GM06990 (cell line): ENCODE data around the gene FHIT.

Experiments
- DNase-seq: peaks from one replicate; pipeline ENCODE4 v3.0.0-alpha.2; 2011; ENCODE audit not compliant: insufficient read length; ENCODE audit errors: extremely low read depth
- H3K27me3 ChIP-seq: replicated peaks from 2 replicates; pipeline ENCODE4 v1.6.0; 2011; ENCODE audit warnings: low read length; ENCODE audit not compliant: control insufficient read depth, insufficient read depth
- H3K36me3 ChIP-seq: 2 replicates; pipeline ENCODE4 v1.5.1; 2011; ENCODE audit warnings: low read length; ENCODE audit not compliant: control insufficient read depth, insufficient read depth
- H3K4me3 ChIP-seq: replicated peaks from 2 replicates; pipeline ENCODE4 v1.5.1; 2011; ENCODE audit warnings: low read depth, mild to moderate bottlenecking, control low read depth, low read length
- TF ChIP-seq, protein P1 (sequence below): IDR thresholded peaks from 2 replicates; pipeline ENCODE4 v1.5.1; 2011; ENCODE audit warnings: low read length, control low read depth, mild to moderate bottlenecking, inconsistent platforms; ENCODE audit not compliant: insufficient read depth, poor library complexity, severe bottlenecking

Gene FHIT

GRCh38 chr3:59816312-59816711 is 1434.9 kb downstream of the FHIT start:
- H3K4me3 ChIP-seq = no peak overlapping the region
- H3K27me3 ChIP-seq = no peaks in the 10 kb centered on the region; the same call in 1 of the 2 replicates
- TF ChIP-seq, protein P1, sequence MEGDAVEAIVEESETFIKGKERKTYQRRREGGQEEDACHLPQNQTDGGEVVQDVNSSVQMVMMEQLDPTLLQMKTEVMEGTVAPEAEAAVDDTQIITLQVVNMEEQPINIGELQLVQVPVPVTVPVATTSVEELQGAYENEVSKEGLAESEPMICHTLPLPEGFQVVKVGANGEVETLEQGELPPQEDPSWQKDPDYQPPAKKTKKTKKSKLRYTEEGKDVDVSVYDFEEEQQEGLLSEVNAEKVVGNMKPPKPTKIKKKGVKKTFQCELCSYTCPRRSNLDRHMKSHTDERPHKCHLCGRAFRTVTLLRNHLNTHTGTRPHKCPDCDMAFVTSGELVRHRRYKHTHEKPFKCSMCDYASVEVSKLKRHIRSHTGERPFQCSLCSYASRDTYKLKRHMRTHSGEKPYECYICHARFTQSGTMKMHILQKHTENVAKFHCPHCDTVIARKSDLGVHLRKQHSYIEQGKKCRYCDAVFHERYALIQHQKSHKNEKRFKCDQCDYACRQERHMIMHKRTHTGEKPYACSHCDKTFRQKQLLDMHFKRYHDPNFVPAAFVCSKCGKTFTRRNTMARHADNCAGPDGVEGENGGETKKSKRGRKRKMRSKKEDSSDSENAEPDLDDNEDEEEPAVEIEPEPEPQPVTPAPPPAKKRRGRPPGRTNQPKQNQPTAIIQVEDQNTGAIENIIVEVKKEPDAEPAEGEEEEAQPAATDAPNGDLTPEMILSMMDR = no peak
- DNase-seq = no peak
- H3K36me3 ChIP-seq = no peaks in the 10 kb centered on the region

DNA sequence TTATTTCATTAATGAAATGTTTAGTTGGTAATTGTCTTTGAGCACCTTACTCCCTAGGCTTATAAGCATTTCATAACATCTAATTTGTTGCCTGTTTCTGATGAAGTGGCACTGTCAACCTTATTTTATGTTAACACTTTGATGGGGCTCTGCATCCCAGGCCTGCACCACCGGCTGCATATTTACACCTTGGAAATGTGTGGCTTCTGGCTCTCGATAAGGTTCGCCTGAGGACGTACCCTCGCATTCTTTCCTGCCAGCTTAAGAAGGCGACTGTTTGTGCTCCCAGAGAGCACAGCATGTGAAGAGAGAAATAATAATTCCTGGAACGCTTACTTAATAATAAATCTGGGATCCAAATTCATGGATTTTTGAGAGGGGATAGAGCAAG is 1438.1 kb downstream of the FHIT start:
- Histone ChIP-seq H3K27me3 (no peaks in the 10 kb centered on the region; the same call in none of the 2 replicates), H3K36me3 (no peaks in the 10 kb centered on the region), H3K4me3 (no peak overlapping the region)
- DNase-seq = no peak
- TF ChIP-seq, protein P1 = no peak

DNA sequence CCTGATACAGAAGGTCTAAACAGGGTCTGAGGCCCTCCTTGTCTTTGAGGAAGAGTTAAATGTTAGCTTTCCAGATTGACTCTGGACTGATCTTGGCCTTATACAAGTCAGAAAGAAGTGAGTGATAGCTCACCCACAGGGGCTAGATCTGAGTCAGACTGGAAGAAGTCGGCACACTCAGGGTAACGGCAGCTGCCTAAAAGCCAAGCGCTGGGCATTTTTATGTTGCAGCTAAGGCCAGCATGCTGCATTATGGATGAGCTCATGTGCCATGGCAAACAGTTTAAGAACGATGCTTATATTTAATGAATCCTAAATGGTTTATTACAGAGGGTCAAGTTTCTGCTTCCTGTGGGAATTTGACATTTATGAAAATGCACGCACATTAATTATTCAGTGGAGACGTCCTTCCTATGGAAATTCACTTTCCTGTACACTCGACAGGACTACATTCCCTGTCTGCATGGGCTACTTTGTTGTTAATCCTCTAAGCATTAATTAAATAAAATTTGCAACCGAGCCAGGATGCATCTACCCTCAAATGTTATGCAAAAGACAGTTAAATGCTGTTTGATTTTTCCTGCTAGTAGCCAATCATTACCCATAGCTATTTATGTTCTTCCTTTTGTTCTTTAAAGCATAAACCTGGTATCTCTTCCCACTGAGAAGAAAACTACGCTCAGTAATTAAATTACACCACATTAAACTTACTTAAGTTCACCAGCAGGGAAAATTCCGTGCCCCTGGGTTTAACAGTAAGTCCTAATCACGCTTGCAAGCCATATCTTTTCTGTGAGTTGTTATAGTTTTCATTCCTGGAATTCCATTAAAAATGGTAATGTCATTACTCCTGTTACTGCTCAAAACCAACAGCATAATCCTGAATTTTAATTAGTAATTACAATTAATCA is 1438.8 kb downstream of the FHIT start:
- TF ChIP-seq, protein P1 = no peak
- no peak for DNase-seq
- no peaks in the 10 kb centered on the region for H3K36me3 ChIP-seq
- H3K27me3 ChIP-seq = no peaks in the 10 kb centered on the region; the same call in none of the 2 replicates
- no peak overlapping the region for H3K4me3 ChIP-seq

- TF ChIP-seq, protein P1 = no peak
- H3K27me3 ChIP-seq = no peaks in the 10 kb centered on the region; the same call in none of the 2 replicates
- H3K36me3 ChIP-seq = no peaks in the 10 kb centered on the region
- H3K4me3 ChIP-seq = no peak overlapping the region
- DNase-seq = no peak
These were observed 1440.1 kb downstream of the FHIT start for GRCh38 chr3:59811160-59811559.

DNA sequence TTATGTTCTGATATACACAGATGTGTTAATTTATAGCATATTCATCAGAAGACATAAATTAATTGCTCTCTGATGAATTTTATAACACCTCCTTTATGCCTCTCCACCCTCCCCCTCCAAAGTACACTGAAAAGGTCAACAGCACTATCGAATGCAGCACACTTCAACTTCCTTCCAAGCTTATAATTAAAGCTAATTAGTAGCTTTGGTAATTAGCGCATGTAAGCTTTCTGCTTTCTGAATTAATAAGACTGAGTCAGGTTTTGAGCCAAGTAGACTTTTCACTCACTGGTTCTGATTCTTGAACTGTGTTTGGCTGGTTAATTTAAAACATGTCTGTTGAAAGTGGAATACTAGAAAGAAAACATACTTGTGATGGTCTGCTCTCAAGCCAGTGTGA is 1440.6 kb downstream of the FHIT start:
- no peak for DNase-seq
- no peaks in the 10 kb centered on the region for H3K36me3 ChIP-seq
- TF ChIP-seq, protein P1 = no peak
- no peaks in the 10 kb centered on the region; the same call in none of the 2 replicates for H3K27me3 ChIP-seq
- H3K4me3 ChIP-seq = no peak overlapping the region
